ENCODE data around the gene ARHGAP24. TPM values are rescaled to one million over a fixed set of nuclear protein-coding genes. Genes with fewer than 3 reads are reported as not detected.

ARHGAP24 gene
- total and polyA plus RNA-seq, 12 donors: 0.72 to 53.4 (median 4.4) TPM

GRCh38 chr4:86006057-86006456, 531.1 kb downstream of the ARHGAP24 start:
- Histone ChIP-seq H3K4me3 (no peak overlapping the region), H3K9me3 (replicated peaks in 1 of 3) (no peaks in the 10 kb centered on the region), H3K27me3 (no peaks in the 10 kb centered on the region), H3K27ac (no peak overlapping the region), H3K36me3 (replicated peaks in 1 of 2) (no peaks in the 10 kb centered on the region), H3K4me1 (replicated peaks in 1 of 2) (peaks cover 0 to 1% of the 10 kb centered on the region in 2 donors)
- intact Hi-C loops (cut with DNase I): no loop called here
- no peak for TF ChIP-seq POLR2A (IDR thresholded peaks at IDR 0.05)
- TF ChIP-seq, protein P1, sequence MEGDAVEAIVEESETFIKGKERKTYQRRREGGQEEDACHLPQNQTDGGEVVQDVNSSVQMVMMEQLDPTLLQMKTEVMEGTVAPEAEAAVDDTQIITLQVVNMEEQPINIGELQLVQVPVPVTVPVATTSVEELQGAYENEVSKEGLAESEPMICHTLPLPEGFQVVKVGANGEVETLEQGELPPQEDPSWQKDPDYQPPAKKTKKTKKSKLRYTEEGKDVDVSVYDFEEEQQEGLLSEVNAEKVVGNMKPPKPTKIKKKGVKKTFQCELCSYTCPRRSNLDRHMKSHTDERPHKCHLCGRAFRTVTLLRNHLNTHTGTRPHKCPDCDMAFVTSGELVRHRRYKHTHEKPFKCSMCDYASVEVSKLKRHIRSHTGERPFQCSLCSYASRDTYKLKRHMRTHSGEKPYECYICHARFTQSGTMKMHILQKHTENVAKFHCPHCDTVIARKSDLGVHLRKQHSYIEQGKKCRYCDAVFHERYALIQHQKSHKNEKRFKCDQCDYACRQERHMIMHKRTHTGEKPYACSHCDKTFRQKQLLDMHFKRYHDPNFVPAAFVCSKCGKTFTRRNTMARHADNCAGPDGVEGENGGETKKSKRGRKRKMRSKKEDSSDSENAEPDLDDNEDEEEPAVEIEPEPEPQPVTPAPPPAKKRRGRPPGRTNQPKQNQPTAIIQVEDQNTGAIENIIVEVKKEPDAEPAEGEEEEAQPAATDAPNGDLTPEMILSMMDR (IDR thresholded peaks at IDR 0.05): no peak
- no peak for DNase-seq

GRCh38 chr4:86007042-86007441, 532.1 kb downstream of the ARHGAP24 start:
- Histone ChIP-seq H3K36me3 (replicated peaks in 1 of 2) (no peaks in the 10 kb centered on the region), H3K9me3 (replicated peaks in 1 of 3) (no peaks in the 10 kb centered on the region), H3K4me3 (no peak overlapping the region), H3K27me3 (no peaks in the 10 kb centered on the region), H3K27ac (no peak overlapping the region), H3K4me1 (replicated peaks in 1 of 2) (peaks cover 0 to 5% of the 10 kb centered on the region in 2 donors)
- DNase-seq: no peak
- intact Hi-C loops (cut with DNase I): no loop called here
- WGBS, 4 donors: 91 to 98% (median 94%) methylated on average over 6 of the region's 6 CpGs
- TF ChIP-seq, protein P1 (IDR thresholded peaks at IDR 0.05): no peak

DNA sequence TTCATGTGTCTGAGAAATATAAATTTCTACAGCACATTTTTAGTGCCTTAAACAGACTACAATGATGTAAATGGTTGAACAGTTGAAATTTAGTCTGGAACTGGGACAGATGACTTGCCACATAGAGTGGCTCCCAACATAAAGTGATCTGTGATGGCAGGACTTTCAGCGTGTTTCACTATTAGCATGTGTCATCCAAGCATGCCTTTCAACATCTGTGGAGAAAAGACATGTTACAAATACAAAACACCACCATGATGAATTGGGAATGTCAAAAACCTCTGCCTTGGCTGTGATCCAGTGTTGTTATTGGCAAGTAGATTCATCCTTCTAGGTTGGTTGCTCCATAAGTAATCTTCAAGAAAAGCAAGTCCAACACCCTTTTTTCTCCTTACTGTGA, 536.2 kb downstream of the ARHGAP24 start:
- no peak overlapping the region for H3K4me3 ChIP-seq
- no peaks in the 10 kb centered on the region for H3K9me3 ChIP-seq (replicated peaks in 1 of 3)
- DNase-seq: peak in 3 of 7 donors; percentile 19 to 39 (median 29)
- no peaks in the 10 kb centered on the region for H3K27me3 ChIP-seq
- 38 to 80% (median 62%) methylated on average over 1 of the region's 1 CpG for WGBS, 4 donors
- TF ChIP-seq, protein P1 (IDR thresholded peaks at IDR 0.05): no peak
- no peak for TF ChIP-seq POLR2A (IDR thresholded peaks at IDR 0.05)
- intact Hi-C loops (cut with DNase I): no loop called here
- H3K27ac ChIP-seq: no peak overlapping the region
- H3K4me1 ChIP-seq (replicated peaks in 1 of 2): peaks cover 8 to 10% of the 10 kb centered on the region in 2 donors
- H3K36me3 ChIP-seq (replicated peaks in 1 of 2): no peaks in the 10 kb centered on the region

- DNase-seq: peak in 5 of 7 donors; percentile 26 to 51 (median 40)
- TF ChIP-seq, protein P1 (IDR thresholded peaks at IDR 0.05): no peak
- no peak for TF ChIP-seq POLR2A (IDR thresholded peaks at IDR 0.05)
- intact Hi-C loops (cut with DNase I): no loop called here
- WGBS, 4 donors: 40 to 49% (median 42%) methylated on average over 4 of the region's 4 CpGs
- Histone ChIP-seq H3K36me3 (replicated peaks in 1 of 2) (no peaks in the 10 kb centered on the region), H3K4me1 (replicated peaks in 1 of 2) (peaks cover 8 to 10% of the 10 kb centered on the region in 2 donors), H3K4me3 (no peak overlapping the region), H3K9me3 (replicated peaks in 1 of 3) (no peaks in the 10 kb centered on the region), H3K27me3 (no peaks in the 10 kb centered on the region), H3K27ac (no peak overlapping the region)
Measured at GRCh38 chr4:86013621-86014020, 538.7 kb downstream of the ARHGAP24 start.
